Spleen (tissue), 7 donors: ENCODE results near the gene OR5P2.

Source experiments
- CTCF ChIP-seq, 11 experiments: fragments of 200-600 bp in 7 of 11; fragments of 450-650 bp in 4 of 11; sonication (generic) in 4 of 11; IDR thresholded peaks in 8 of 11; conservative IDR thresholded peaks in 3 of 11; 1 replicate in 7 of 11; 2 replicates in 4 of 11; pipeline versions ENCODE4 v1.4.0 to v1.8.0; 2016 to 2021; ENCODE audit warnings: antibody characterized with exemption in 11 of 11, inconsistent platforms in 4 of 11, mild to moderate bottlenecking in 1 of 11
- POLR2A ChIP-seq, 3 donors: fragments of 450-650 bp; IDR thresholded peaks; one replicate each; pipeline ENCODE4 v1.5.1; 2017; ENCODE audit warnings: antibody characterized with exemption in 3 of 3, mild to moderate bottlenecking in 1 of 3
- POLR2AphosphoS5 ChIP-seq, 3 donors: sonication (generic); formaldehyde crosslinking; IDR thresholded peaks; one replicate each; pipeline ENCODE4 v1.5.1; 2017; ENCODE audit warnings: antibody characterized with exemption in 3 of 3
- donor health status: DM: no; HTN: no; CAD: no; lungs with moderate emphysema.
- donor health status: DM: no; HTN: no; CAD: no.
- donor health status: DM: no; HTN: no; CAD: no.

- TF ChIP-seq POLR2AphosphoS5 (IDR thresholded peaks at IDR 0.05) (no peak), POLR2A (IDR thresholded peaks at IDR 0.05) (no peak), CTCF (IDR thresholded peaks at IDR 0.05 in 8 of 11, conservative IDR thresholded peaks at IDR 0.05 in 3 of 11) (no peak)
Observed at GRCh38 chr11:7833527-7833926, 36.8 kb upstream of the OR5P2 start.
